ENCODE data around the gene CSMD2.

- TF ChIP-seq CTCF (IDR thresholded peaks at IDR 0.05; ENCODE audit: borderline replicate concordance, extremely low read depth, low read length, poor library complexity, severe bottlenecking) (no peak), EZH2 (IDR thresholded peaks at IDR 0.05; ENCODE audit: borderline replicate concordance, low read depth, low read length, severe bottlenecking) (no peak)
Measured at GRCh38 chr1:33860671-33861070, 304.4 kb downstream of the CSMD2 start.
